Lower lobe of right lung (tissue), 2 donors: ENCODE results near the gene LRIG1. TPM values are rescaled to one million over a fixed set of nuclear protein-coding genes. Genes with fewer than 3 reads are reported as not detected.

ENCODE experiments used
- ATAC-seq, 2 donors: fragments of 200-7000 bp; cut with Tn5 transposase; one replicate each; pipeline ENCODE4 v1.9.1; 2020 to 2022; ENCODE audit warnings: mild to moderate bottlenecking in 2 of 2, moderate library complexity in 2 of 2
- DNase-seq: peaks from one replicate; pipeline ENCODE4 v3.0.0-alpha.2; 2020
- H3K27ac ChIP-seq: fragments of 200-600 bp; one replicate; pipeline ENCODE4 v1.8.0; 2022
- H3K27me3 ChIP-seq: fragments of 200-600 bp; one replicate; pipeline ENCODE4 v1.8.0; 2022; ENCODE audit warnings: low read depth
- H3K36me3 ChIP-seq: fragments of 200-600 bp; one replicate; pipeline ENCODE4 v1.8.0; 2022; ENCODE audit warnings: mild to moderate bottlenecking
- H3K4me1 ChIP-seq: fragments of 200-600 bp; one replicate; pipeline ENCODE4 v1.8.0; 2022
- H3K4me3 ChIP-seq: fragments of 200-600 bp; one replicate; pipeline ENCODE4 v1.8.0; 2022; ENCODE audit warnings: mild to moderate bottlenecking
- H3K9me3 ChIP-seq: fragments of 200-600 bp; one replicate; pipeline ENCODE4 v1.8.0; 2022
- intact Hi-C: fragments of 100-400 bp; cut with DNase I; formaldehyde crosslinking; loops from one replicate; pipeline ENCODE4 v1.11.0; 2022
- total RNA-seq: library from RNA; stranded (reverse); fragmentation: NEBNext Ultra II Directional; extraction: Animal tissue kit (Norgen Biotek cat#: 25700); gene quantifications from one replicate; pipeline ENCODE4 v1.2.1, GENCODE V29; 2021
- TF ChIP-seq, protein P1 (sequence below): fragments of 200-600 bp; IDR thresholded peaks from one replicate; pipeline ENCODE4 v1.8.0; 2022; ENCODE audit warnings: antibody characterized with exemption, mild to moderate bottlenecking
- donor health status: DM: no; HTN: yes; CAD: no; lungs with severe emphysema.

LRIG1 gene
- total RNA-seq, 1 donor from 2014 or later: 54.2 TPM

DNA sequence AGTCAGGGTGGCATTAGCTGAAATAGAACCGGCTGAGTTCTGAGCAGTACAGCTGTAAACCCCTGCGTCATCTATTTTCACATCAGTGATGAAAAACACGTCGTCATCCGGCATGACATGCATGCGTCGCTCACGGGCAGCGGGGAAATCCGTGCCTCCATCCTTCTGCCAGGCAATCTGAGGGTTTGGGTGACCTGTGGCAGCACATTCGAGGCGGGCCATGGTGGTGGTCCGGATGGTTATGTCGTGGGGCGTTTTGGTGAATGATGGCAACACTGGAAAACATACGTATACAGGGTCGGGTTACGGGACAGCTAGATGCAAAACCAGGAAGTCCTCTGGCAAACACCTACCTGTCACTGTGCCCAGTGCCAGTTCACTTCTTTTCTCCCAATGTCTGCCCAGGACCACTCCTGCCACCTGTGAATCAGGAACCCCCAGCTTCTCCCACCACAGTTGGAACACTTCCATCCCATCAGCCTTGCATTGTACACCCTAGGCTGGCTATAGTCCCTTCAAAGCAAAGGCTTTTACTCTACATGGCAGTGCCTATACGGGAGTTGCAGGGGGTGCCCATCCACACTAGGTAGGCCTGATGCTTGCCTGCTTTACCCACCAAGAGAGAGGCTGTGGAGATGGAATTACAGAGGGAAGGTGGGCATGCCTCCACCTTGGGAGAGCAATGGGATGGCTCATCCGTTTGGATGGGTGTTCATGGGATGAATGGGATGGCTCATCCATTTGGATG is 116.7 kb downstream of the LRIG1 start:
- no peak overlapping the region for H3K4me3 ChIP-seq
- H3K36me3 ChIP-seq: peaks cover 75% of the 10 kb centered on the region
- no peaks in the 10 kb centered on the region for H3K4me1 ChIP-seq
- DNase-seq: no peak
- no peak overlapping the region for H3K27ac ChIP-seq
- H3K27me3 ChIP-seq: no peaks in the 10 kb centered on the region
- intact Hi-C loops: no loop called here
- H3K9me3 ChIP-seq: no peaks in the 10 kb centered on the region
- TF ChIP-seq, protein P1, sequence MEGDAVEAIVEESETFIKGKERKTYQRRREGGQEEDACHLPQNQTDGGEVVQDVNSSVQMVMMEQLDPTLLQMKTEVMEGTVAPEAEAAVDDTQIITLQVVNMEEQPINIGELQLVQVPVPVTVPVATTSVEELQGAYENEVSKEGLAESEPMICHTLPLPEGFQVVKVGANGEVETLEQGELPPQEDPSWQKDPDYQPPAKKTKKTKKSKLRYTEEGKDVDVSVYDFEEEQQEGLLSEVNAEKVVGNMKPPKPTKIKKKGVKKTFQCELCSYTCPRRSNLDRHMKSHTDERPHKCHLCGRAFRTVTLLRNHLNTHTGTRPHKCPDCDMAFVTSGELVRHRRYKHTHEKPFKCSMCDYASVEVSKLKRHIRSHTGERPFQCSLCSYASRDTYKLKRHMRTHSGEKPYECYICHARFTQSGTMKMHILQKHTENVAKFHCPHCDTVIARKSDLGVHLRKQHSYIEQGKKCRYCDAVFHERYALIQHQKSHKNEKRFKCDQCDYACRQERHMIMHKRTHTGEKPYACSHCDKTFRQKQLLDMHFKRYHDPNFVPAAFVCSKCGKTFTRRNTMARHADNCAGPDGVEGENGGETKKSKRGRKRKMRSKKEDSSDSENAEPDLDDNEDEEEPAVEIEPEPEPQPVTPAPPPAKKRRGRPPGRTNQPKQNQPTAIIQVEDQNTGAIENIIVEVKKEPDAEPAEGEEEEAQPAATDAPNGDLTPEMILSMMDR: no peak
- no peak for ATAC-seq

DNA sequence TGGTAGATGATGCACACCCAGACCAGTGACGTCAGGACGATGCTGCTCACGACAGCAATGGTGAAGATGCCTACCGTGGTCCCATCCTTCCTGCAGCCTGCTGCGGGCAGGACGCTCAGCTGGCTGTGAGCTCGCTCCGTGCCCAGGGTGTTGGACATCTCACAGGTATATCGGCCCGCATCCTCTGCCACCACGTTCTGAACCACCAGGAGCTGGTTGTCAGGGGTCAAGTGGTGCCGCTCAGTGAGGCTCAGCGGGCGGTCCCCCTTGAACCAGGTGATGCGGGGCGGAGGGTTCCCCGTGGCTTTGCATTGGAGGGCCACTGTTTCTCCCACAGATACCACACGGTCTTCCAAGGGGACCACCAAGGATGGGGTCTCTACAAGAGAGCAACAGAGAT is 117.8 kb downstream of the LRIG1 start:
- DNase-seq (no peak), ATAC-seq (no peak)
- intact Hi-C loops: no loop called here
- no peaks in the 10 kb centered on the region for H3K4me1 ChIP-seq
- no peak overlapping the region for H3K27ac ChIP-seq
- H3K9me3 ChIP-seq: no peaks in the 10 kb centered on the region
- TF ChIP-seq, protein P1: no peak
- no peak overlapping the region for H3K4me3 ChIP-seq
- peaks cover 87% of the 10 kb centered on the region for H3K36me3 ChIP-seq
- H3K27me3 ChIP-seq: no peaks in the 10 kb centered on the region

DNA sequence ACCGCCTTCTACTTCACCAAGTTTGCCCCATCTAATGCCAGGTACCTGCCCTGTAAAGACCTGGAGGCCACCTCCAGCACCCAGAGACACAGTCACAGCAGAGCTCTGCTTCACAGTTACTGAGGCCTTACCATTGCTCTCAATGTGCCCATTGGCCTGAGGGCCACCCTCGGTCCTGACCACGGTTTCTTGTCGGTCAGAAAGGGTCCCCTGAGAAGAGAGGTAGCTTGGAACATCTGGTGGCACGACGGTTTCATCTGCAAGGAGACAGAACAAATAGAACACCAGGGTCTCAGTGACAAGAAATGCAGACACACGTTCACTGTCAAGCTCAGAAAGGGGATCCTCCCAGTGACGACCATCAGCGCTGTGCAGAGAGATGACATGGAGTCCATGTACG is 118.7 kb downstream of the LRIG1 start:
- no peaks in the 10 kb centered on the region for H3K9me3 ChIP-seq
- no peak overlapping the region for H3K27ac ChIP-seq
- ATAC-seq: no peak
- DNase-seq: no peak
- TF ChIP-seq, protein P1: no peak
- no peaks in the 10 kb centered on the region for H3K27me3 ChIP-seq
- peaks cover 96% of the 10 kb centered on the region for H3K36me3 ChIP-seq
- no peak overlapping the region for H3K4me3 ChIP-seq
- intact Hi-C loops: no loop called here
- no peaks in the 10 kb centered on the region for H3K4me1 ChIP-seq

DNA sequence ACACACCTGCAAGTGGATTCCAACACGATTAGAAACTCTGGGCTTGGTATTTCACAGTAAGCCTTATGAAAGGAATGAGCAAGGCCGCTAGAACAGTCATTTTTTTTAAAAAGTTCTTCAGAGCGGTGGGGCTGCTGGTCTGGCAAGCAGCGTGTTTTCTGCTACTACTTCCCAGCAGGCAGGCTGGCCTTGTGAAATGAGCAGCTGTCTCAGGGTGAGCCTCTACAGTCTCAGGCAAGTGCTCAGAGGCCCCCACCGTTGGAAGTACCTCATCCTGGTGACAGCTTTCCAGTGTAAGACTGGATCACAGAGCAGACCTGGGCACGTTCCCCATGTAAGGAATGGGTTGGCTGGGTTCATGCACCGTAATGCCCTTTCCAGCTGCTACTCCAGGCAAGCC is 119.2 kb downstream of the LRIG1 start:
- no peaks in the 10 kb centered on the region for H3K4me1 ChIP-seq
- no peak overlapping the region for H3K4me3 ChIP-seq
- no peaks in the 10 kb centered on the region for H3K27me3 ChIP-seq
- H3K9me3 ChIP-seq: no peaks in the 10 kb centered on the region
- ATAC-seq (no peak), DNase-seq (no peak)
- TF ChIP-seq, protein P1: no peak
- H3K36me3 ChIP-seq: peaks cover 100% of the 10 kb centered on the region
- H3K27ac ChIP-seq: no peak overlapping the region
- intact Hi-C loops: no loop called here

DNA sequence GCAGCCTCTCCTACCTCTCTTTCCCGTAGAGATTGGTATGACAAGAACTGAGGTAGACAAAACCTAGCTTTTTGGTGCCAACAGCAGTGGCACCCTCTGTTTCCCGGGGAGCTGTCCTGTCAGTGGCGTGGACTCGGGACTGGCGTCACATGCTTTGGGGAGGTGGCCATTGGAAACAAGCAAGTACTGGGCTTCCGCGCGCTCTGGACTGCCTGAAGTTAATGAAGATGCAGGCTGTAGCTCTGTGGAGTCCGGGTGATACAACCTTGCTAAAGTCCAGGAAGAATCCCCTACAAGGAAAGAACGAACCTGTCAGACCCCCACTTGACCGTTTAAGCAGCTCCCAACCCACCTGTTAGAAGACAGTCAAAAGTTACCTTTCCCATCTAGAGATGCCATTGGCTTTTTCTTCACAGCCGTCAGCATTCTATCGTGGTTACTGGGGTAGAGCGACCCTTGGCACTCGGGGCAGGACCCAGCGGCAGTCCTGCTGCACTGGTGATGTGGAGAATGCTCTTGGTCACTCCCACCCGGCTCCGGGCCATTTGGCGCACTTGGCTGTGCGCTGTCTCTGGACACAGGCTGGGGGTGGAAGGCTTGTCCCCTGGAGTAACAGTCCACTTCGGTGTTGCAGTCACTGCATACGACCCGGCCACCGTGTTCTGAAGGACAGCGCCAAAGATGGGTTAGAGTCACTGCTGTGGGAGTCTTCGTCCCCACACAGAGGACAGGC is 120.5 kb downstream of the LRIG1 start:
- ATAC-seq (no peak), DNase-seq (no peak)
- Histone ChIP-seq H3K4me1 (no peaks in the 10 kb centered on the region), H3K9me3 (no peaks in the 10 kb centered on the region), H3K27me3 (no peaks in the 10 kb centered on the region), H3K36me3 (peaks cover 100% of the 10 kb centered on the region), H3K27ac (no peak overlapping the region), H3K4me3 (no peak overlapping the region)
- intact Hi-C loops: no loop called here
- TF ChIP-seq, protein P1: no peak
